ENCODE measurements around the gene CTNNA2.

The CTNNA2 gene

DNA sequence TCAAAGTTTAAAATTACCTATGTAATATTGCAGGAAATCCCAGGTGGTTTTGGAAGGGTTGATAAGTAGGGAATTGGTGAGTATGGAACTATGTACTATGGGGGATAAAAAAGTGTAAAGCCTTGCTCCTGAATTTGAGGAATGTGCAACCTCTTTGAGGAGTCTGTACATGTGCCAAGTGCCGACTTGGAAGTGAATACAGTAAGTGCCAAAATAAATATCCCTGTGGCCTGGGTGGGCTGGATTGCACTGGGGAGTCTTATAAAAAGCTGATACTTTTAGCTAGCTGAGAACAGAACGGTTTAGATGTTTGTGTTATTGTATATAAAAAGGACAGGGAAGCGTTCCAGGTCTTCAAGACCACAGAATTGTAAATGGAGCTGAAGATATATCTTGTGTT lies 1108.8 kb downstream of the CTNNA2 start:
- H4K8ac ChIP-seq (ENCODE audit: low read length), result no peak overlapping the region
- no peak overlapping the region for H3K9ac ChIP-seq (ENCODE audit: low read length)
- H3K27ac ChIP-seq (ENCODE audit: low read length, poor library complexity, severe bottlenecking), result no peak overlapping the region
- no peak for DNase-seq
- no peak overlapping the region for H3K23ac ChIP-seq (ENCODE audit: low read length in 2 of 2)
- no peak overlapping the region for H3K4me3 ChIP-seq (ENCODE audit: insufficient read depth in 1 of 2, low read depth in 1 of 2, low read length in 2 of 2)
- H2AFZ ChIP-seq (ENCODE audit: low read depth, low read length), result no peak overlapping the region
- no peak overlapping the region for H4K91ac ChIP-seq (ENCODE audit: low read length)
- peaks cover 3% of the 10 kb centered on the region for H3K9me3 ChIP-seq (ENCODE audit: control insufficient read depth, low read length)
- H3K27me3 ChIP-seq (ENCODE audit: control insufficient read depth in 1 of 2, insufficient read depth in 1 of 2, low read length in 2 of 2), result no peaks in the 10 kb centered on the region
- no peak overlapping the region for H2BK15ac ChIP-seq (ENCODE audit: low read depth, poor library complexity, severe bottlenecking)
- no peak overlapping the region for H2BK12ac ChIP-seq (ENCODE audit: low read length in 2 of 2)
- H3K36me3 ChIP-seq (ENCODE audit: control insufficient read depth in 1 of 2, insufficient read depth in 2 of 2, low read depth in 1 of 2, low read length in 2 of 2), result no peaks in the 10 kb centered on the region
- H3K4me1 ChIP-seq (ENCODE audit: control insufficient read depth, insufficient read depth, low read depth, low read length), result no peaks in the 10 kb centered on the region
- no peak overlapping the region for H3K4ac ChIP-seq (ENCODE audit: low read depth in 1 of 2, low read length in 2 of 2)
- no peak overlapping the region for H3K18ac ChIP-seq (ENCODE audit: low read depth in 1 of 2, low read length in 2 of 2)
- no peak overlapping the region for H3K4me2 ChIP-seq (ENCODE audit: low read length, poor library complexity, severe bottlenecking)
- H3K79me1 ChIP-seq (replicated peaks; ENCODE audit: low read length, poor library complexity, severe bottlenecking), result no peaks in the 10 kb centered on the region
- H2AK5ac ChIP-seq (ENCODE audit: low read length, severe bottlenecking), result no peak overlapping the region
- no peak overlapping the region for H3K14ac ChIP-seq (ENCODE audit: low read length in 2 of 2)
- no peak overlapping the region for H2BK120ac ChIP-seq (ENCODE audit: low read depth, low read length)
- WGBS, result 73% methylated on average over 2 of the region's 3 CpGs
- no peak overlapping the region for H2BK5ac ChIP-seq (ENCODE audit: low read depth, low read length, poor library complexity, severe bottlenecking)

DNA sequence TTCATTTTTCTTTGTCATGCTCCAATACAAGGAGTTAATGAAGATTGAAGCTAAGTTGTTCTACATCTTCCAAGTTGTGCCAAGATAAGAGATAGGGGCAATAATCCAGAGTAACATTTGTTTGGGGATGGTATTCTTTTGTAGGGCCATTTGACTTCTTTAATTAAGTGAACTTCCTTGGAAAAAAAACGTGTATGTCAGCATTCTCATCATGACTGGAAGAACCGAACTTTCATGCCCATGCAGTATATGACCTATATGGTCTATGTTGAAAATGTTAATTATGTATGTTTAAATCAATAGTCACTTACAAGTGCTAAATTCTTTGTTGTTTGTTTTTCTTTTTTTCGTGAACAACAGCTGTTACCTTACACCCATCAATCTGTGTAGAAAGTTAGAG lies 1111.2 kb downstream of the CTNNA2 start:
- Histone ChIP-seq H2BK120ac (ENCODE audit: low read depth, low read length) (no peak overlapping the region), H3K14ac (ENCODE audit: low read length in 2 of 2) (no peak overlapping the region), H2BK12ac (ENCODE audit: low read length in 2 of 2) (no peak overlapping the region), H4K8ac (ENCODE audit: low read length) (no peak overlapping the region), H2BK5ac (ENCODE audit: low read depth, low read length, poor library complexity, severe bottlenecking) (no peak overlapping the region), H3K4me1 (ENCODE audit: control insufficient read depth, insufficient read depth, low read depth, low read length) (no peaks in the 10 kb centered on the region), H3K4me2 (ENCODE audit: low read length, poor library complexity, severe bottlenecking) (no peak overlapping the region), H3K9ac (ENCODE audit: low read length) (no peak overlapping the region), H4K91ac (ENCODE audit: low read length) (no peak overlapping the region), H3K4ac (ENCODE audit: low read depth in 1 of 2, low read length in 2 of 2) (no peak overlapping the region), H2AFZ (ENCODE audit: low read depth, low read length) (no peak overlapping the region), H3K4me3 (ENCODE audit: insufficient read depth in 1 of 2, low read depth in 1 of 2, low read length in 2 of 2) (no peak overlapping the region), H3K79me1 (replicated peaks; ENCODE audit: low read length, poor library complexity, severe bottlenecking) (no peaks in the 10 kb centered on the region), H3K9me3 (ENCODE audit: control insufficient read depth, low read length) (no peaks in the 10 kb centered on the region), H3K27ac (ENCODE audit: low read length, poor library complexity, severe bottlenecking) (no peak overlapping the region), H3K23ac (ENCODE audit: low read length in 2 of 2) (no peak overlapping the region), H3K18ac (ENCODE audit: low read depth in 1 of 2, low read length in 2 of 2) (no peak overlapping the region), H3K36me3 (ENCODE audit: control insufficient read depth in 1 of 2, insufficient read depth in 2 of 2, low read depth in 1 of 2, low read length in 2 of 2) (no peaks in the 10 kb centered on the region), H2AK5ac (ENCODE audit: low read length, severe bottlenecking) (no peak overlapping the region), H2BK15ac (ENCODE audit: low read depth, poor library complexity, severe bottlenecking) (no peak overlapping the region), H3K27me3 (ENCODE audit: control insufficient read depth in 1 of 2, insufficient read depth in 1 of 2, low read length in 2 of 2) (no peaks in the 10 kb centered on the region)
- 0% methylated on average over 1 of the region's 3 CpGs for WGBS
- DNase-seq, result no peak

- H3K4ac ChIP-seq (ENCODE audit: low read depth in 1 of 2, low read length in 2 of 2), result no peak overlapping the region
- H4K8ac ChIP-seq (ENCODE audit: low read length), result no peak overlapping the region
- H3K14ac ChIP-seq (ENCODE audit: low read length in 2 of 2), result no peak overlapping the region
- H3K18ac ChIP-seq (ENCODE audit: low read depth in 1 of 2, low read length in 2 of 2), result no peak overlapping the region
- H3K36me3 ChIP-seq (ENCODE audit: control insufficient read depth in 1 of 2, insufficient read depth in 2 of 2, low read depth in 1 of 2, low read length in 2 of 2), result no peaks in the 10 kb centered on the region
- no peak overlapping the region for H2AFZ ChIP-seq (ENCODE audit: low read depth, low read length)
- no peaks in the 10 kb centered on the region for H3K27me3 ChIP-seq (ENCODE audit: control insufficient read depth in 1 of 2, insufficient read depth in 1 of 2, low read length in 2 of 2)
- H2BK120ac ChIP-seq (ENCODE audit: low read depth, low read length), result no peak overlapping the region
- no peaks in the 10 kb centered on the region for H3K4me1 ChIP-seq (ENCODE audit: control insufficient read depth, insufficient read depth, low read depth, low read length)
- no peak overlapping the region for H2BK15ac ChIP-seq (ENCODE audit: low read depth, poor library complexity, severe bottlenecking)
- no peak overlapping the region for H4K91ac ChIP-seq (ENCODE audit: low read length)
- no peak overlapping the region for H3K4me2 ChIP-seq (ENCODE audit: low read length, poor library complexity, severe bottlenecking)
- no peak overlapping the region for H2AK5ac ChIP-seq (ENCODE audit: low read length, severe bottlenecking)
- no peak overlapping the region for H2BK12ac ChIP-seq (ENCODE audit: low read length in 2 of 2)
- no peak for DNase-seq
- no peak overlapping the region for H3K23ac ChIP-seq (ENCODE audit: low read length in 2 of 2)
- WGBS, result 73% methylated on average over 4 of the region's 4 CpGs
- H3K27ac ChIP-seq (ENCODE audit: low read length, poor library complexity, severe bottlenecking), result no peak overlapping the region
- H3K4me3 ChIP-seq (ENCODE audit: insufficient read depth in 1 of 2, low read depth in 1 of 2, low read length in 2 of 2), result no peak overlapping the region
- H3K9ac ChIP-seq (ENCODE audit: low read length), result no peak overlapping the region
- H2BK5ac ChIP-seq (ENCODE audit: low read depth, low read length, poor library complexity, severe bottlenecking), result no peak overlapping the region
- no peaks in the 10 kb centered on the region for H3K9me3 ChIP-seq (ENCODE audit: control insufficient read depth, low read length)
- no peaks in the 10 kb centered on the region for H3K79me1 ChIP-seq (replicated peaks; ENCODE audit: low read length, poor library complexity, severe bottlenecking)
Observed at GRCh38 chr2:80634590-80634989, 1121.7 kb downstream of the CTNNA2 start.

GRCh38 chr2:80638783-80639182 lies 1125.9 kb downstream of the CTNNA2 start:
- no peak overlapping the region for H3K4me2 ChIP-seq (ENCODE audit: low read length, poor library complexity, severe bottlenecking)
- no peak overlapping the region for H2AK5ac ChIP-seq (ENCODE audit: low read length, severe bottlenecking)
- no CpG with 5 or more reads among the region's 1 CpG for WGBS

More at GRCh38 chr2:80638783-80639182, 1125.9 kb downstream of the CTNNA2 start:
- H3K4me3 ChIP-seq (ENCODE audit: insufficient read depth in 1 of 2, low read depth in 1 of 2, low read length in 2 of 2), result no peak overlapping the region
- no peak overlapping the region for H3K14ac ChIP-seq (ENCODE audit: low read length in 2 of 2)
- H4K8ac ChIP-seq (ENCODE audit: low read length), result no peak overlapping the region
- H3K27me3 ChIP-seq (ENCODE audit: control insufficient read depth in 1 of 2, insufficient read depth in 1 of 2, low read length in 2 of 2), result no peaks in the 10 kb centered on the region
- H3K79me1 ChIP-seq (replicated peaks; ENCODE audit: low read length, poor library complexity, severe bottlenecking), result no peaks in the 10 kb centered on the region
- no peaks in the 10 kb centered on the region for H3K36me3 ChIP-seq (ENCODE audit: control insufficient read depth in 1 of 2, insufficient read depth in 2 of 2, low read depth in 1 of 2, low read length in 2 of 2)
- H3K23ac ChIP-seq (ENCODE audit: low read length in 2 of 2), result no peak overlapping the region
- no peak overlapping the region for H3K4ac ChIP-seq (ENCODE audit: low read depth in 1 of 2, low read length in 2 of 2)
- no peak overlapping the region for H2BK120ac ChIP-seq (ENCODE audit: low read depth, low read length)
- H3K9me3 ChIP-seq (ENCODE audit: control insufficient read depth, low read length), result no peaks in the 10 kb centered on the region
- H2BK15ac ChIP-seq (ENCODE audit: low read depth, poor library complexity, severe bottlenecking), result no peak overlapping the region
- no peak overlapping the region for H3K9ac ChIP-seq (ENCODE audit: low read length)
- no peak overlapping the region for H3K27ac ChIP-seq (ENCODE audit: low read length, poor library complexity, severe bottlenecking)
- no peak overlapping the region for H2BK5ac ChIP-seq (ENCODE audit: low read depth, low read length, poor library complexity, severe bottlenecking)
- no peak for DNase-seq
- no peak overlapping the region for H4K91ac ChIP-seq (ENCODE audit: low read length)
- no peak overlapping the region for H2BK12ac ChIP-seq (ENCODE audit: low read length in 2 of 2)
- H3K18ac ChIP-seq (ENCODE audit: low read depth in 1 of 2, low read length in 2 of 2), result no peak overlapping the region
- H3K4me1 ChIP-seq (ENCODE audit: control insufficient read depth, insufficient read depth, low read depth, low read length), result no peaks in the 10 kb centered on the region
- no peak overlapping the region for H2AFZ ChIP-seq (ENCODE audit: low read depth, low read length)
